ENCODE data around the gene LILRA1.

DNA sequence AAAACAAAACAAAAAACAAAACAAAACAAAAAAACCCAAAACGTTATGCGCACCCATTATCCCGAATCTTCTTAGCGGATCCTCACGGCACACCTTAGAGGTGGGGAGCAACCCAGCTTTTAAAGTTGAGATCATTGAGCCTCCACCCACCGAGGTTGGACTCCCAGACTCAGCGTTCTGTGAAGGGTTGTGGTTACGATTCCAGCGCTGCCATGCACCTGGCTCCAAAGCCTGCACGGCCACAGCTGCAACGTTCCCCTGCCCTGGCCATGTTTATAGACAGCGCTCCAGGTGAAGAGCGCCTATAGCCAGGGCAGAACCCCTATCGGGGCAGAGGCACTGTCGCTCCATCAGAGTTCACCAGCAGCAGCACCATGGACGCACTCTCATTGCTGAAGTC lies 38.5 kb upstream of the LILRA1 start:
- TF ChIP-seq, protein P1, sequence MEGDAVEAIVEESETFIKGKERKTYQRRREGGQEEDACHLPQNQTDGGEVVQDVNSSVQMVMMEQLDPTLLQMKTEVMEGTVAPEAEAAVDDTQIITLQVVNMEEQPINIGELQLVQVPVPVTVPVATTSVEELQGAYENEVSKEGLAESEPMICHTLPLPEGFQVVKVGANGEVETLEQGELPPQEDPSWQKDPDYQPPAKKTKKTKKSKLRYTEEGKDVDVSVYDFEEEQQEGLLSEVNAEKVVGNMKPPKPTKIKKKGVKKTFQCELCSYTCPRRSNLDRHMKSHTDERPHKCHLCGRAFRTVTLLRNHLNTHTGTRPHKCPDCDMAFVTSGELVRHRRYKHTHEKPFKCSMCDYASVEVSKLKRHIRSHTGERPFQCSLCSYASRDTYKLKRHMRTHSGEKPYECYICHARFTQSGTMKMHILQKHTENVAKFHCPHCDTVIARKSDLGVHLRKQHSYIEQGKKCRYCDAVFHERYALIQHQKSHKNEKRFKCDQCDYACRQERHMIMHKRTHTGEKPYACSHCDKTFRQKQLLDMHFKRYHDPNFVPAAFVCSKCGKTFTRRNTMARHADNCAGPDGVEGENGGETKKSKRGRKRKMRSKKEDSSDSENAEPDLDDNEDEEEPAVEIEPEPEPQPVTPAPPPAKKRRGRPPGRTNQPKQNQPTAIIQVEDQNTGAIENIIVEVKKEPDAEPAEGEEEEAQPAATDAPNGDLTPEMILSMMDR (IDR thresholded peaks at IDR 0.05 in 2 of 3, conservative IDR thresholded peaks at IDR 0.05 in 1 of 3; ENCODE audit: borderline replicate concordance in 1 of 3, insufficient read depth in 1 of 3, low read depth in 2 of 3, low read length in 2 of 3): no peak
- TF ChIP-seq POLR2A (IDR thresholded peaks at IDR 0.05; ENCODE audit: borderline replicate concordance, extremely low read depth, insufficient read depth, insufficient read length) (no peak), YY1 (IDR thresholded peaks at IDR 0.05; ENCODE audit: extremely low read depth, insufficient replicate concordance, low read depth, low read length) (no peak), EZH2 (IDR thresholded peaks at IDR 0.05) (no peak), POLR2AphosphoS5 (IDR thresholded peaks at IDR 0.05; ENCODE audit: low read depth, low read length) (no peak)
- TF ChIP-seq, protein P2, sequence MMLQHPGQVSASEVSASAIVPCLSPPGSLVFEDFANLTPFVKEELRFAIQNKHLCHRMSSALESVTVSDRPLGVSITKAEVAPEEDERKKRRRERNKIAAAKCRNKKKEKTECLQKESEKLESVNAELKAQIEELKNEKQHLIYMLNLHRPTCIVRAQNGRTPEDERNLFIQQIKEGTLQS (IDR thresholded peaks at IDR 0.05): no peak
